ENCODE data around the gene COX7A2L.

GRCh38 chr2:42334220-42334619 lies 26.8 kb downstream of the COX7A2L start:
- TF ChIP-seq REST (IDR thresholded peaks at IDR 0.05) (no peak), CTCF (IDR thresholded peaks at IDR 0.05; ENCODE audit: low read depth, low read length, missing input control) (no peak), ZBTB33 (IDR thresholded peaks at IDR 0.05) (no peak), EGR1 (IDR thresholded peaks at IDR 0.05; ENCODE audit: low read depth in 2 of 2) (no peak), SP1 (IDR thresholded peaks at IDR 0.05) (no peak)
